NCI-H2171 (cell line): ENCODE results near the gene STN1.

Experiments used
- DNase-seq: peaks from one replicate; lab custom pipeline; 2025; lab: John Stamatoyannopoulos, UW

STN1 gene

GRCh38 chr10:103894441-103894864 lies 23.5 kb downstream of the STN1 start:
- no peak for DNase-seq

- DNase-seq: no peak
These were observed 24.2 kb downstream of the STN1 start for GRCh38 chr10:103893817-103894216.

GRCh38 chr10:103892181-103892580 lies 25.8 kb downstream of the STN1 start:
- DNase-seq: no peak

GRCh38 chr10:103890688-103891087 lies 27.3 kb downstream of the STN1 start:
- DNase-seq: no peak

- no peak for DNase-seq
These were observed 27.8 kb downstream of the STN1 start for GRCh38 chr10:103890194-103890658.

- no peak for DNase-seq
These were observed 28.8 kb downstream of the STN1 start for GRCh38 chr10:103889121-103889720.

- no peak for DNase-seq
These were observed 29.7 kb downstream of the STN1 start for GRCh38 chr10:103888113-103888841.

- no peak for DNase-seq
These were observed 32.4 kb downstream of the STN1 start for GRCh38 chr10:103885617-103886016.

- peak; percentile 9 for DNase-seq
These were observed 33.3 kb downstream of the STN1 start for GRCh38 chr10:103884681-103885139.

GRCh38 chr10:103882285-103883007 lies 35.5 kb downstream of the STN1 start:
- DNase-seq: no peak

- peak; percentile 33 for DNase-seq
These were observed 36.3 kb downstream of the STN1 start for GRCh38 chr10:103881416-103882284.

- no peak for DNase-seq
These were observed 38.2 kb downstream of the STN1 start for GRCh38 chr10:103879831-103880230.

- DNase-seq: no peak
These were observed 38.6 kb downstream of the STN1 start for GRCh38 chr10:103879409-103879808.

GRCh38 chr10:103877861-103878260 lies 40.1 kb downstream of the STN1 start:
- DNase-seq: no peak

GRCh38 chr10:103876155-103876554 lies 41.8 kb downstream of the STN1 start:
- DNase-seq: no peak

- no peak for DNase-seq
These were observed 43.3 kb downstream of the STN1 start for GRCh38 chr10:103874730-103875129.

GRCh38 chr10:103872137-103872931 lies 45.6 kb downstream of the STN1 start:
- DNase-seq: no peak

- DNase-seq: no peak
These were observed 47.0 kb downstream of the STN1 start for GRCh38 chr10:103871006-103871405.

- no peak for DNase-seq
These were observed 47.5 kb downstream of the STN1 start for GRCh38 chr10:103870516-103870915.

- DNase-seq: no peak
These were observed 48.6 kb downstream of the STN1 start for GRCh38 chr10:103869336-103869735.

GRCh38 chr10:103868200-103868599 lies 49.8 kb downstream of the STN1 start:
- no peak for DNase-seq
